K562 (cell line): ENCODE measurements around the gene SLC30A9. TPM values are rescaled to one million over a fixed set of nuclear protein-coding genes. Genes with fewer than 3 reads are reported as not detected.

Experiments
- ATAC-seq: fragments of 200-7000 bp; cut with Tn5 transposase; 3 replicates; pipeline ENCODE4 v1.9.1; 2020; ENCODE audit warnings: moderate library complexity
- BruUV-seq: library from RNA; stranded (reverse); fragments of 400-500 nt; replicated peaks from 2 replicates; lab custom pipeline; 2021; lab: Mats Ljungman, UMichigan
- CTCF ChIA-PET: fragments of 300-600 bp; formaldehyde crosslinking; extraction: SDS; loops from one replicate; lab custom pipeline; 2021; ENCODE audit warnings: low intra/inter-chr PET ratio; lab: Yijun Ruan, JAX
- POLR2A ChIA-PET: fragments of 300-600, 350-650 bp; sonication (Branson Sonifier 250); formaldehyde crosslinking; extraction: SDS; loops from one replicate; lab custom pipeline; 2021; ENCODE audit warnings: antibody characterized with exemption, inconsistent platforms; lab: Yijun Ruan, JAX
- DNase-seq, 4 experiments: peaks; one replicate each; pipeline versions ENCODE4 v3.0.0 to v3.0.0-alpha.2; 2011 to 2018; ENCODE audit warnings: low spot score in 3 of 4, mixed read lengths in 3 of 4; ENCODE audit errors: extremely low read depth in 1 of 4
- FAIRE-seq: peaks from 2 replicates; lab custom pipeline; 2011; peaks lifted over from hg19 to GRCh38; lab: Jason Lieb, UNC
- H2AFZ ChIP-seq: 2 replicates; pipeline ENCODE4 v1.6.0; 2011; ENCODE audit warnings: low read depth, low read length, control low read depth, inconsistent platforms
- H3K27ac ChIP-seq: fragments of 200-600 bp; 3 replicates; pipeline ENCODE4 v1.8.0; 2011; ENCODE audit warnings: low read depth, mild to moderate bottlenecking, control low read depth, inconsistent platforms, low read length, moderate library complexity, mixed read lengths; ENCODE audit errors: extremely low read depth
- H3K27me3 ChIP-seq, 2 experiments: fragments of 300-600 bp in 1 of 2; 2 replicates in 1 of 2; 3 replicates in 1 of 2; pipeline versions ENCODE4 v1.6.0 to v1.8.0; 2011; ENCODE audit warnings: inconsistent platforms in 2 of 2, low read length in 2 of 2, mild to moderate bottlenecking in 1 of 2, mixed read lengths in 1 of 2, moderate library complexity in 1 of 2; ENCODE audit not compliant: control insufficient read depth in 2 of 2, insufficient read depth in 2 of 2
- H3K36me3 ChIP-seq: fragments of 300-600 bp; 3 replicates; pipeline ENCODE4 v1.8.0; 2011; ENCODE audit warnings: mild to moderate bottlenecking, low read length, inconsistent platforms; ENCODE audit not compliant: control insufficient read depth, insufficient read depth
- H3K4me1 ChIP-seq, 2 experiments: fragments of 200-600 bp in 1 of 2; replicated peaks in 1 of 2; 2 replicates in 1 of 2; 3 replicates in 1 of 2; pipeline versions ENCODE4 v1.5.1 to v1.8.0; 2011; ENCODE audit warnings: inconsistent platforms in 2 of 2, low read length in 2 of 2, mild to moderate bottlenecking in 1 of 2, mixed read lengths in 1 of 2, moderate library complexity in 1 of 2; ENCODE audit not compliant: control insufficient read depth in 2 of 2, insufficient read depth in 2 of 2
- H3K4me2 ChIP-seq: 2 replicates; pipeline ENCODE4 v1.6.1; 2011; ENCODE audit warnings: low read length, control low read depth, inconsistent platforms, mixed read lengths; ENCODE audit not compliant: insufficient read depth
- H3K4me3 ChIP-seq: fragments of 200-600 bp; sonication (generic), shearing (Covaris generic); 2 replicates; pipeline ENCODE4 v1.5.1; 2016; ENCODE audit warnings: control low read depth, inconsistent platforms
- H3K79me2 ChIP-seq: fragments of 200-600 bp; 3 replicates; pipeline ENCODE4 v1.8.0; 2011; ENCODE audit warnings: low read length, inconsistent platforms; ENCODE audit not compliant: control insufficient read depth, insufficient read depth
- H3K9ac ChIP-seq, 2 experiments: 2 replicates each; pipeline versions ENCODE4 v1.6.0 to v1.6.1; 2011; ENCODE audit warnings: low read depth in 2 of 2, low read length in 2 of 2, control low read depth in 1 of 2, inconsistent platforms in 1 of 2, mild to moderate bottlenecking in 1 of 2, mixed read lengths in 1 of 2; ENCODE audit not compliant: insufficient read depth in 1 of 2
- H3K9me1 ChIP-seq: one replicate; pipeline ENCODE4 v1.6.0; 2011; ENCODE audit warnings: inconsistent platforms, mild to moderate bottlenecking, low read length, moderate library complexity; ENCODE audit not compliant: control insufficient read depth, insufficient read depth
- H3K9me3 ChIP-seq: replicated peaks from 2 replicates; pipeline ENCODE4 v1.5.1; 2011; ENCODE audit warnings: low read depth, low read length, inconsistent platforms; ENCODE audit not compliant: control insufficient read depth, insufficient read depth
- H4K20me1 ChIP-seq: replicated peaks from 2 replicates; pipeline ENCODE4 v1.6.1; 2011; ENCODE audit warnings: low read length, inconsistent platforms, mixed read lengths; ENCODE audit not compliant: control insufficient read depth, insufficient read depth
- CCAR2 ChIP-seq: fragments of 200-400 bp; formaldehyde crosslinking; IDR thresholded peaks from 2 replicates; pipeline ENCODE4 v1.6.1; 2017; ENCODE audit warnings: mild to moderate bottlenecking, low read depth, low read length
- CTCF ChIP-seq, 3 experiments: IDR thresholded peaks in 2 of 3; conservative IDR thresholded peaks in 1 of 3; 2 replicates each; pipeline ENCODE4 v1.5.1; 2011 to 2012; ENCODE audit warnings: low read length in 3 of 3, mild to moderate bottlenecking in 3 of 3, control low read depth in 2 of 3, improper control_type of control experiment in 1 of 3, inconsistent platforms in 1 of 3, low read depth in 1 of 3, mixed read lengths in 1 of 3, moderate library complexity in 1 of 3; ENCODE audit not compliant: insufficient read depth in 2 of 3
- MCM3 ChIP-seq: fragments of 450-650 bp; IDR thresholded peaks from 2 replicates; pipeline ENCODE4 v1.6.1; 2016
- POLR2G ChIP-seq: fragments of 200-400 bp; formaldehyde crosslinking; IDR thresholded peaks from 2 replicates; pipeline ENCODE4 v1.6.1; 2017; ENCODE audit warnings: low read depth, mild to moderate bottlenecking, antibody characterized with exemption, low read length, moderate library complexity
- ZNF277 ChIP-seq: fragments of 250-450 bp; sonication (Bioruptor Pico); IDR thresholded peaks from 2 replicates; pipeline ENCODE4 v1.8.0; 2022; ENCODE audit warnings: inconsistent platforms, mild to moderate bottlenecking, moderate library complexity, borderline replicate concordance
- WGBS: fragments of 100-300 bp; shearing (Covaris generic); methylation state at CpG from one replicate; pipeline ENCODE4 v1.1.6; 2016; ENCODE audit warnings: low coverage, mixed read lengths; ENCODE audit not compliant: insufficient coverage; ENCODE audit errors: missing lambda C conversion rate; 5-methylcytosine and 5-hydroxymethylcytosine counted together
- in situ Hi-C: fragments of 300-500 bp; cut with MboI; formaldehyde crosslinking; loops from 4 replicates; pipeline ENCODE4 v1.15.0; 2018; ENCODE audit warnings: inconsistent platforms, mixed read lengths
- intact Hi-C: fragments of 100-400 bp; cut with micrococcal nuclease; formaldehyde crosslinking; loops from 2 replicates; pipeline ENCODE4 v1.14.2; 2022
- polyA plus RNA-seq, 8 experiments: library from polyadenylated mRNA; depleted of rRNA in 4 of 8; stranded (reverse) in 5 of 8; unstranded in 3 of 8; fragments of >200 nt; fragmentation: Nextera tagmentation in 2 of 8; fragmentation: Illumina TruSeq in 1 of 8; extraction: Ambion mirVana in 2 of 8; extraction: Trizol in 1 of 8; gene quantifications; 2 replicates each; pipeline versions ENCODE4 v1.2.1 to v1.2.3, GENCODE V29; 2011 to 2014; ENCODE audit warnings: inconsistent platforms in 1 of 8, missing spikeins in 1 of 8
- total RNA-seq, 7 experiments: library from RNA; depleted of rRNA in 6 of 7; stranded (reverse); fragments of >200 nt in 6 of 7; fragmentation: Illumina TruSeq in 2 of 7; extraction: Trizol in 2 of 7; gene quantifications; 2 replicates each; pipeline versions ENCODE4 v1.2.1 to v1.2.3, GENCODE V29; 2011 to 2021; ENCODE audit warnings: low replicate concordance in 1 of 7

The SLC30A9 gene
- total and polyA plus RNA-seq, 9 of the 15 experiments (the other 6 are each of a cell fraction or from before 2014, with no cell fraction given) = 14.7 to 73.5 (median 51.6) TPM

GRCh38 chr4:41963105-41963504 lies 27.2 kb upstream of the SLC30A9 start:
- Histone ChIP-seq H3K27me3 (no peaks in the 10 kb centered on the region), H3K4me1 (no peaks in the 10 kb centered on the region), H3K9ac (no peak overlapping the region), H3K79me2 (no peaks in the 10 kb centered on the region), H3K9me3 (no peaks in the 10 kb centered on the region), H3K27ac (no peak overlapping the region), H3K4me3 (no peak overlapping the region), H2AFZ (no peak overlapping the region), H3K36me3 (peaks cover 3% of the 10 kb centered on the region; the same call in 1 of the 3 replicates), H3K4me2 (no peak overlapping the region), H4K20me1 (no peaks in the 10 kb centered on the region), H3K9me1 (no peaks in the 10 kb centered on the region)
- ChIA-PET POLR2A (no interaction called here), CTCF (no interaction called here)
- TF ChIP-seq MCM3 = no peak
- TF ChIP-seq CTCF (IDR thresholded peaks at IDR 0.05 in 2 of 3, conservative IDR thresholded peaks at IDR 0.05 in 1 of 3; ENCODE audit: insufficient read depth in 2 of 3, low read depth in 1 of 3, low read length in 3 of 3) = peak in 1 of 3 experiments; percentile 34; a peak in 2 of 6 replicates
- no peak for TF ChIP-seq ZNF277 (CRISPR knock-in tag)
- no peak for TF ChIP-seq CCAR2
- TF ChIP-seq POLR2G = no peak
- intact Hi-C loops = loop anchor here (10.0 kb wide), 1 partner anchor 552 kb away; no protein-coding TSS in a partner anchor
- DNase-seq (peak in 1 of 4 experiments; percentile 19), FAIRE-seq (no peak), ATAC-seq (no peak)
- in situ Hi-C loops = loop anchor here (25.0 kb wide), 1 partner anchor 549 kb away; no protein-coding TSS in a partner anchor
- WGBS = 96% methylated on average over 4 of the region's 4 CpGs
- no TSS peak for BruUV-seq
